ENCODE data around the gene RENBP.
A peak's percentile ranks its signal among the peaks of the same experiment; 100 is the strongest.

The RENBP gene

DNA sequence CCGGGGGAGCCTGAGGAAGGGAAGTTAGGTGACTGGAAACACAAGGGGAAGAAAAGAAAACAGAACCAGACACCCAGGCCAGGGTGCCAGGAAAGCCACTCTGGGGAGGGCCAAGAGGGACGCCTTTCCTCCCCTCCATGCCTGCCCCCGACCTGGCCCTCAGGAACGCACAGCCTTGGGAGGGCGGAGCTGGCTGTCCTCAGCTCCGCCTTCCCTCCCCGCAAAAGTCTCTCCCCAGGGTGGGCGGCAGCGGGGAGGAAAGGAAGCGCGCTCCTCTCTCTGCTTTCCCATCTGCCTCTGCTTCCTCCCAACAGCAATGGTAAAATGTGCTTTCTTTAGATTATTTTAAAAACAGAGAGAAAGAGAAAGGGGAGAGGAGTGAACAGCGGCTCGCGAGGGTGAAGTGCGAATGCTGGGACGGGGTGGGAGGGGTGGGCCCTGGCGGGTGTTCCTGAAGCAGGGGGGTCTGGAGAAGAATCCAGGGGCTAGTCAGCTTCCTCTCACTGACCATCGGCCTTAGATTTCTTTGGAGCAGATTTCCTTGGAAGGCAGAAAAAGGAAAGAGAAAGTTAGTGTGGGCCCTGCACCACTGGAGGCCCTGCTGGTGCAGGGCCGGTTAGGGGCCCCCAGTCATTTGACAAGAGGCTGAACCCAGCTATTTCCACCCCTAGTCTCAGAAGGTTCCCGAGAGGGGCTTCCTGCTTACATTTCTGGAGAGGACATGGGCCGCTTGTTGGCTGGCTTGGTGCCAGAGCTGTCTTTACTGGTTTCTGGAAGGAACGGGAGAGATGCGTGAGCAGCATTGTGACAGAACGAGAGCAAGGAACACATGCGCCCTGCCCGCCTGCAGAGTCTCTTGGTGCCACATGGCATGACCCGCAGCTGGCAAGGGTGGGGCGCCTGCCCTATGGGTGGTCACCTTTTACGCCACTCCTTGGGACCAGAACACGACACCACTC is 4.7 kb upstream of the RENBP start:
- TF ChIP-seq EP300 (IDR thresholded peaks at IDR 0.05; ENCODE audit: borderline replicate concordance) (no peak), CEBPB (IDR thresholded peaks at IDR 0.05) (no peak), RAD21 (IDR thresholded peaks at IDR 0.05; ENCODE audit: low read depth) (no peak), YY1 (IDR thresholded peaks at IDR 0.05; ENCODE audit: low read depth) (no peak), NFIC (IDR thresholded peaks at IDR 0.05) (no peak), TEAD4 (IDR thresholded peaks at IDR 0.05) (no peak), CREB1 (IDR thresholded peaks at IDR 0.05; ENCODE audit: low read depth) (no peak), TAF1 (IDR thresholded peaks at IDR 0.05; ENCODE audit: low read depth) (no peak), TCF12 (IDR thresholded peaks at IDR 0.05; ENCODE audit: low read depth) (no peak), EGR1 (IDR thresholded peaks at IDR 0.05) (no peak), FOXM1 (IDR thresholded peaks at IDR 0.05; ENCODE audit: borderline replicate concordance, low read depth) (no peak), ZBTB7A (IDR thresholded peaks at IDR 0.05; ENCODE audit: low read depth) (no peak)
- TF ChIP-seq, protein P1, sequence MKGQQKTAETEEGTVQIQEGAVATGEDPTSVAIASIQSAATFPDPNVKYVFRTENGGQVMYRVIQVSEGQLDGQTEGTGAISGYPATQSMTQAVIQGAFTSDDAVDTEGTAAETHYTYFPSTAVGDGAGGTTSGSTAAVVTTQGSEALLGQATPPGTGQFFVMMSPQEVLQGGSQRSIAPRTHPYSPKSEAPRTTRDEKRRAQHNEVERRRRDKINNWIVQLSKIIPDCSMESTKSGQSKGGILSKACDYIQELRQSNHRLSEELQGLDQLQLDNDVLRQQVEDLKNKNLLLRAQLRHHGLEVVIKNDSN (IDR thresholded peaks at IDR 0.05), result no peak
- TF ChIP-seq, protein P2, sequence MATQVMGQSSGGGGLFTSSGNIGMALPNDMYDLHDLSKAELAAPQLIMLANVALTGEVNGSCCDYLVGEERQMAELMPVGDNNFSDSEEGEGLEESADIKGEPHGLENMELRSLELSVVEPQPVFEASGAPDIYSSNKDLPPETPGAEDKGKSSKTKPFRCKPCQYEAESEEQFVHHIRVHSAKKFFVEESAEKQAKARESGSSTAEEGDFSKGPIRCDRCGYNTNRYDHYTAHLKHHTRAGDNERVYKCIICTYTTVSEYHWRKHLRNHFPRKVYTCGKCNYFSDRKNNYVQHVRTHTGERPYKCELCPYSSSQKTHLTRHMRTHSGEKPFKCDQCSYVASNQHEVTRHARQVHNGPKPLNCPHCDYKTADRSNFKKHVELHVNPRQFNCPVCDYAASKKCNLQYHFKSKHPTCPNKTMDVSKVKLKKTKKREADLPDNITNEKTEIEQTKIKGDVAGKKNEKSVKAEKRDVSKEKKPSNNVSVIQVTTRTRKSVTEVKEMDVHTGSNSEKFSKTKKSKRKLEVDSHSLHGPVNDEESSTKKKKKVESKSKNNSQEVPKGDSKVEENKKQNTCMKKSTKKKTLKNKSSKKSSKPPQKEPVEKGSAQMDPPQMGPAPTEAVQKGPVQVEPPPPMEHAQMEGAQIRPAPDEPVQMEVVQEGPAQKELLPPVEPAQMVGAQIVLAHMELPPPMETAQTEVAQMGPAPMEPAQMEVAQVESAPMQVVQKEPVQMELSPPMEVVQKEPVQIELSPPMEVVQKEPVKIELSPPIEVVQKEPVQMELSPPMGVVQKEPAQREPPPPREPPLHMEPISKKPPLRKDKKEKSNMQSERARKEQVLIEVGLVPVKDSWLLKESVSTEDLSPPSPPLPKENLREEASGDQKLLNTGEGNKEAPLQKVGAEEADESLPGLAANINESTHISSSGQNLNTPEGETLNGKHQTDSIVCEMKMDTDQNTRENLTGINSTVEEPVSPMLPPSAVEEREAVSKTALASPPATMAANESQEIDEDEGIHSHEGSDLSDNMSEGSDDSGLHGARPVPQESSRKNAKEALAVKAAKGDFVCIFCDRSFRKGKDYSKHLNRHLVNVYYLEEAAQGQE (IDR thresholded peaks at IDR 0.05; ENCODE audit: low read depth), result no peak
- TF ChIP-seq, protein P3, sequence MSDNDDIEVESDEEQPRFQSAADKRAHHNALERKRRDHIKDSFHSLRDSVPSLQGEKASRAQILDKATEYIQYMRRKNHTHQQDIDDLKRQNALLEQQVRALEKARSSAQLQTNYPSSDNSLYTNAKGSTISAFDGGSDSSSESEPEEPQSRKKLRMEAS (IDR thresholded peaks at IDR 0.05), result no peak

DNA sequence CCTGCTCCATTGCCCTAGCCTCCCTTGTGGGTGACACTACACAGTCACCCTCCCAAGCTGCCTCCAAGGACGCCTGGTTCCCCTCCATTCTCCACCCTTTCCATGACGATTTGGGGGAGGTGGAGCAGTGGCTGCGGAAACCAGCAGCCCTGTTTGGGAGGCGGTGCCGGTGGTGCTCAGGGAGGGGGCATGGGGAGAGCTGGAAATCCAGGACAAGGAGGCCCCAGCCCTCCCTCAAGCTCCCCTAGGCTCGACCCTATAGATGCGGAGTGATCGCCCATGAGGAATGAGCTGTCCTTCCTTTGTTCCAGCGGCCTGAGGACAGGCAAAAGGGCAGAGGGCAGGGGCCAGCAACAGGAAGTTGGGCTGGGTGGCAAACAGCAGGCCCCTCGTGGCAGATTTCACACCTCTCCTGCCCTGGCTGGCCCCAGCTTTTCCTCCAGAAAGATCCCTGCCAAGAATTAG is 3.6 kb upstream of the RENBP start:
- TF ChIP-seq EP300 (IDR thresholded peaks at IDR 0.05; ENCODE audit: borderline replicate concordance), result no peak
- TF ChIP-seq, protein P1 (IDR thresholded peaks at IDR 0.05), result no peak
- no peak for TF ChIP-seq FOXM1 (IDR thresholded peaks at IDR 0.05; ENCODE audit: borderline replicate concordance, low read depth)
- no peak for TF ChIP-seq RAD21 (IDR thresholded peaks at IDR 0.05; ENCODE audit: low read depth)
- TF ChIP-seq TAF1 (IDR thresholded peaks at IDR 0.05; ENCODE audit: low read depth), result no peak

DNA sequence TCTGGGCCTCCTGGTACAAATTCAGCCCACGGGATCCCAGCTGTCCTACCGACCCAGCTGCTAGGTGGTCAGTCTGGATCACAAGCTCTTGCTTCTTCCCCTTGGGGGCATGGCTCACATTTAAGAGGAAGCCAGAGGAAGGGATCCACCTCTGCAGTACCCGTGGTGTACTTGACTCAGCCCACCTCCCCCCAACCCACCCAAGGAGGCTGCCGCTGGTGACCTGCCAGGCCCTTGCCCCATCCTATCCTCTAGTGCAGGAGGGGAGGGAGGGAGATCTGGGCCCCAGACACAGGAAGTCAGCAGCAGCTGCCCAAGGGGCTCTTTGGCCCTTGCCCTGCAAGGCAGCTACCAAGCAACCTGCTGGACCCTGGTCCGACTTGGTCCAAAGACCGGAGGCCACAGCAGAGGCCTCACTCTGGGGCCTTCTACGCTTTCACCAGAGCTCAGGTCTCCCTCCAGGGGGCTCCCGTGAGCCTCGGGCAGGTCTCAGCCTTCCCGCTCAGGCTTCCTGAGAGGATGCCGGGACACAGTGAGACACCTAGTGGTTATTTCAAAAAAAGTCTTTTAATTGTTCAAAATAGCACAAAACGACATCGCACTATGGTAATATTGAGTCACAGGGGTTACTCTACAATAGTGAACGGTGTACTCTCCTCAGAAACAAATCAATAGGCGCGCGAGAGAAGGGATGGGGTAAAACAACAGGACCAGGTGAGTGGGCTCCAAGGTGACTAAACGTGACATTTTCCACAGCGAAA is 2.7 kb upstream of the RENBP start:
- TF ChIP-seq RAD21 (IDR thresholded peaks at IDR 0.05; ENCODE audit: low read depth) (peak; percentile 34; the same call in 1 of the 2 replicates), YY1 (IDR thresholded peaks at IDR 0.05; ENCODE audit: low read depth) (no peak)

DNA sequence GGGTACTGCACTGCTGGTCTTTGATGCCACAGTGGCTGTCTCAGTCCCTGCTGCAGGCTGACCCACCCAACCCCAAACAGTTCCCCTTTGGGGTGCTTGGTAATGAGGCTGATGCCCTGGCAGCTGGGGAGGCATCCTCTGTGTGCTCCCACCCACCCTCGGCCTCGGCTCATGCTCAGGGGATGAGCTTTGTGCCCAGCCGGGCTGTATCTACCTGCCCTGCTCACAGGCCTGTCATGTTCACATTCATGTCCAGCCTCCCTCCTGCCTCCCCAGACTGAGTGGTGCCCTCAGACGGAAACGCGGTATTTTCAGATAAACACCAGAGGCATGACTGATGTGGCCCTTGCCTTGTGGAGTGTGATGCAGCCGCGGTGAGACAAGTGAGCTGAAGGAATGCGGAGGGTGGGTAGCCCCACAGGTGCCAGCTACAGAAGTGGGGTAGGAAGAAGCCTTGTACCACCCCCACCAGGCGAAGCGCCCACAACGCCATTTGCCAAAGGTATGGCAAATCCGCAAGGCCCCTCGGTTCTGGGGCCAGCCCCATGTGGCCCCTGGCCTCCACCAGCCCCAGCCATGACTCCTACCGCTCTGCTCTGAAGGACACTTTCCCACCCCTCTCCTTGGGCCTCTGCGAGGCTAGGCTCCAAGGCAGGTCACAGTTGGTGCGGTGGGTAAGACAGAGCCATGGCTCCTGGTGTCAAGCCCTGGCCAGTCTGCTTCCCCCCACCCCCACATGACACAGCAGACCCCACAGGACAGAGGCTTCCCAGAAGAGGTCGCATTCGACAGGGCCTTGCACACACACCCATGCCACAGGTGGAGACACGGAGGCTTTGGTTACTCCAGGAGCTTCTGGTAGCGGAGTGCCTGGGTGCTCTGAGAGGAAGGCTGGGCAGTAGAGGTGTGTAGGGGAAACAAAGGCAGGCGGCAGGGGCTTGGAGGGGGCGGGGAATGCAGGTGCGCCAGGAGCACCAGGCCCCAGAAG is 1.8 kb upstream of the RENBP start:
- TF ChIP-seq, protein P1 (IDR thresholded peaks at IDR 0.05), result no peak
- TF ChIP-seq NFIC (IDR thresholded peaks at IDR 0.05), result no peak
- no peak for TF ChIP-seq ZBTB7A (IDR thresholded peaks at IDR 0.05; ENCODE audit: low read depth)
- no peak for TF ChIP-seq CEBPB (IDR thresholded peaks at IDR 0.05)
- no peak for TF ChIP-seq EP300 (IDR thresholded peaks at IDR 0.05; ENCODE audit: borderline replicate concordance)
- TF ChIP-seq EGR1 (IDR thresholded peaks at IDR 0.05), result no peak
- no peak for TF ChIP-seq CREB1 (IDR thresholded peaks at IDR 0.05; ENCODE audit: low read depth)
- TF ChIP-seq TCF12 (IDR thresholded peaks at IDR 0.05; ENCODE audit: low read depth), result no peak
- TF ChIP-seq RAD21 (IDR thresholded peaks at IDR 0.05; ENCODE audit: low read depth), result no peak
- no peak for TF ChIP-seq TAF1 (IDR thresholded peaks at IDR 0.05; ENCODE audit: low read depth)
- TF ChIP-seq, protein P2 (IDR thresholded peaks at IDR 0.05; ENCODE audit: low read depth), result no peak
- TF ChIP-seq YY1 (IDR thresholded peaks at IDR 0.05; ENCODE audit: low read depth), result no peak
- no peak for TF ChIP-seq TEAD4 (IDR thresholded peaks at IDR 0.05)
- TF ChIP-seq, protein P3 (IDR thresholded peaks at IDR 0.05), result no peak
- no peak for TF ChIP-seq FOXM1 (IDR thresholded peaks at IDR 0.05; ENCODE audit: borderline replicate concordance, low read depth)

All from Ishikawa (cell line).